ENCODE measurements around the gene HIC1.
"Not testable (repeated sequence)": the region's sequence is repeated elsewhere in the genome, so short reads cannot be mapped to it uniquely, and the experiment has no call there.

Gene HIC1

DNA sequence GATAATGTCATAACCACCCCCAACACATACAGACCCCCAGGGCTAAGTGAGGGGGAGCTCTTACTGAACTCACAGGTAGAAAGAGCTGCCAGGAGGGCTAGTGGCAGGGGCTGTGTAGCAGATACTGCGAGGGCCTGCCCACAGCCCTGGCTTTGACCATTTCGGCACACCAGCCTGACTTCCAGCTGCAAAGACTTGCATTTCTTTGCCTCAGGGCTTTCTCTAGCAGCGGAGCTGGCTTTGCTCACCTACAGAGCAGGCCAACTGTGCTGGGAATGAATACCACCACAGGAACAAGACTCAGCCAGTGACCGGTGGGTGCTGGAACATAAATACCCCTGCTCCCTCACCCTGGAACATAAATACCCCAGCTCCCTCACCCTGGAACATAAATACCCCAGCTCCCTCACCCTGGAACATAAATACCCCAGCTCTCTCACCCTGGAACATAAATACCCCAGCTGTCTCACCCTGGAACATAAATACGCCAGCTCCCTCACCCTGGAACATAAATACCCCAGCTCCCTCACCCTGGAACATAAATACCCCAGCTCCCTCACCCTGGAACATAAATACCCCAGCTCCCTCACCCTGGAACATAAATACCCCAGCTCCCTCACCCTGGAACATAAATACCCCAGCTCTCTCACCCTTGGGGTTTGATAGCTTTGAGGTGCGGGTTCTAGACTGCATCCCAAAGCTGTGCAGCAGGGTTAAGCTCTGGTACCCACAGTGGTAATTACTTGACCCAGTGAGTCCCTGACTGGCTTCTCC is 41.5 kb upstream of the HIC1 start:
- H3K27me3 ChIP-seq (ENCODE audit: insufficient read depth, low read length, poor library complexity); H3K23ac ChIP-seq (ENCODE audit: low read length); H4K8ac ChIP-seq (ENCODE audit: low read depth, low read length); H3K36me3 ChIP-seq (ENCODE audit: control insufficient read depth, insufficient read depth, low read length); H3K27ac ChIP-seq (ENCODE audit: low read depth, low read length); H3K56ac ChIP-seq (ENCODE audit: low read length); H2AK5ac ChIP-seq (ENCODE audit: low read length); H3K18ac ChIP-seq (ENCODE audit: low read length); H3K4ac ChIP-seq (ENCODE audit: low read depth, low read length); H3K9ac ChIP-seq (ENCODE audit: low read length); H2BK120ac ChIP-seq (ENCODE audit: low read depth, low read length); H3K4me3 ChIP-seq (ENCODE audit: low read length); H3K79me2 ChIP-seq (ENCODE audit: control insufficient read depth, insufficient read depth, low read length); H2BK15ac ChIP-seq (replicated peaks; ENCODE audit: low read depth); H3K4me2 ChIP-seq (ENCODE audit: low read length); H3K79me1 ChIP-seq (ENCODE audit: low read length); H2BK5ac ChIP-seq (ENCODE audit: low read length); H3K4me1 ChIP-seq (ENCODE audit: control insufficient read depth, low read depth, low read length); H4K5ac ChIP-seq (ENCODE audit: low read length): not testable (repeated sequence)
- DNase-seq: peak; percentile 39
- no CpG with 5 or more reads among the region's 6 CpGs for WGBS (ENCODE audit: extremely low coverage, insufficient coverage, low lambda C conversion rate)

DNA sequence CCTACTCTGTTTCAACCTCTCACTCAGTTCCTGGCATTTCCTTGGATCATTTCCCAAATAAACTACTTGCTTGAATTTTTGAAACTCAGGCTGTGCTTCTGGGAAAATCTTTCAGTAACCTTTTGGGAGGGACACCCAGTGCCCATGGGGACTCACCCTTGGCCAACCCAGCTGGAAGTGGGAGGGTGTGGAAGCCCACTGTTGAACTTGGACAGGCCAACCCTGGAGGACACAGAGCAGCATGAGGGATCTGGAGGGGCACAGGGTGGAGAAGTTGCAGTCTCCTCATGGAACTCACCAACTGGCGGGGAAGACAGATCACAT is 40.9 kb upstream of the HIC1 start:
- Histone ChIP-seq H3K27me3 (ENCODE audit: insufficient read depth, low read length, poor library complexity) (no peaks in the 10 kb centered on the region), H2BK15ac (replicated peaks; ENCODE audit: low read depth) (no peak overlapping the region), H3K36me3 (ENCODE audit: control insufficient read depth, insufficient read depth, low read length) (no peaks in the 10 kb centered on the region), H3K4me1 (ENCODE audit: control insufficient read depth, low read depth, low read length) (peaks cover 9% of the 10 kb centered on the region), H3K9ac (ENCODE audit: low read length) (no peak overlapping the region), H4K5ac (ENCODE audit: low read length) (no peak overlapping the region), H3K4me3 (ENCODE audit: low read length) (no peak overlapping the region), H4K8ac (ENCODE audit: low read depth, low read length) (no peak overlapping the region), H3K27ac (ENCODE audit: low read depth, low read length) (no peak overlapping the region), H2AK5ac (ENCODE audit: low read length) (no peak overlapping the region), H2BK120ac (ENCODE audit: low read depth, low read length) (no peak overlapping the region), H3K79me1 (ENCODE audit: low read length) (no peaks in the 10 kb centered on the region), H2BK5ac (ENCODE audit: low read length) (no peak overlapping the region), H3K23ac (ENCODE audit: low read length) (no peak overlapping the region), H3K18ac (ENCODE audit: low read length) (no peak overlapping the region), H3K79me2 (ENCODE audit: control insufficient read depth, insufficient read depth, low read length) (no peaks in the 10 kb centered on the region), H3K4ac (ENCODE audit: low read depth, low read length) (no peak overlapping the region), H3K56ac (ENCODE audit: low read length) (no peak overlapping the region), H3K4me2 (ENCODE audit: low read length) (no peak overlapping the region)
- WGBS (ENCODE audit: extremely low coverage, insufficient coverage, low lambda C conversion rate): no CpG with 5 or more reads among the region's 1 CpG
- DNase-seq: no peak

DNA sequence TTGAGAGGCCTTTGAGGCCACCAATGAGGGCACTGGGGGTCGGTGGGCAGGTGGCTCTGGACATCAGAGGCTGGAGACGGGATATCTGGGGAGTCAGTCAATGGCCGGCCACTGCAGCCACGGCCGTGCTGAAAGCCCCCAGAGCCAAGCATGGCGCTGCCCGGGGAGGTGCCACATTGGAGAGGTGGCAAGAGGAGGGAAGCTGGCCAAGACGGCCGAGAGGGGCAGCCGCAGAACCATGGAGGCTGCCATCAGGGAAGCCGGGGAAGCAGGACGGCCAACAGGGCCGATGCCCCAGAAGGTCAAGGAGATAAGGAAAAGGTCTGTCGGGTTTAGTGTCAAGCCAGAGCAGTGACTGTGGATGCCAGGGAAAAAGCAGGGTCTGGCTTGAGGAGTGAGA is 39.6 kb upstream of the HIC1 start:
- Histone ChIP-seq H3K23ac (ENCODE audit: low read length) (no peak overlapping the region), H3K4me2 (ENCODE audit: low read length) (no peak overlapping the region), H3K9ac (ENCODE audit: low read length) (no peak overlapping the region), H2BK5ac (ENCODE audit: low read length) (no peak overlapping the region), H3K4me1 (ENCODE audit: control insufficient read depth, low read depth, low read length) (peaks cover 9% of the 10 kb centered on the region), H2AK5ac (ENCODE audit: low read length) (no peak overlapping the region), H3K4me3 (ENCODE audit: low read length) (no peak overlapping the region), H3K36me3 (ENCODE audit: control insufficient read depth, insufficient read depth, low read length) (no peaks in the 10 kb centered on the region), H3K18ac (ENCODE audit: low read length) (no peak overlapping the region), H3K27ac (ENCODE audit: low read depth, low read length) (no peak overlapping the region), H3K79me2 (ENCODE audit: control insufficient read depth, insufficient read depth, low read length) (no peaks in the 10 kb centered on the region), H3K56ac (ENCODE audit: low read length) (no peak overlapping the region), H4K8ac (ENCODE audit: low read depth, low read length) (no peak overlapping the region), H3K27me3 (ENCODE audit: insufficient read depth, low read length, poor library complexity) (no peaks in the 10 kb centered on the region), H3K4ac (ENCODE audit: low read depth, low read length) (no peak overlapping the region), H2BK15ac (replicated peaks; ENCODE audit: low read depth) (no peak overlapping the region), H4K5ac (ENCODE audit: low read length) (no peak overlapping the region), H2BK120ac (ENCODE audit: low read depth, low read length) (no peak overlapping the region), H3K79me1 (ENCODE audit: low read length) (no peaks in the 10 kb centered on the region)
- no peak for DNase-seq
- no CpG with 5 or more reads among the region's 14 CpGs for WGBS (ENCODE audit: extremely low coverage, insufficient coverage, low lambda C conversion rate)

DNA sequence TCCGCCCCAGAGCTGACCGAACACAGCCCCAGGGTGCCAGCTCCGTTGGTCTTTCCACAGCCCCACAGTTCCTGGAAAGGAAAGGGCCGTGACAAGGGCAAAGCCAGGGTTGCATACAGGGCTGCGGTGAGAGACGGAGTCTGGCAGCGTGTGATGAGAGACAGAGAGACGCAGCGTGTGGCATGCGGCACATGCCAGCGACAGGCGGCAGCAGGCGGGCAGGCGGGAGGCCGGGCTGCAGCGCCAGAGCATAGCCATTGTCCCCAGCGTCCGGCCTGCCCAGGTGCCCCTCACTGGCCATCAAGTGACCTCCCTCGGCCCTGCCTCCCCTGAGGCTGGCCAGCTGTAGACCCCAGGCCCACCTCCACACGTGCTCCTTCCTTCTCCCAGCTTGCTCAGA is 38.4 kb upstream of the HIC1 start:
- no peak overlapping the region for H4K8ac ChIP-seq (ENCODE audit: low read depth, low read length)
- H3K23ac ChIP-seq (ENCODE audit: low read length): no peak overlapping the region
- H3K56ac ChIP-seq (ENCODE audit: low read length): no peak overlapping the region
- DNase-seq: no peak
- H3K4me2 ChIP-seq (ENCODE audit: low read length): no peak overlapping the region
- H3K27me3 ChIP-seq (ENCODE audit: insufficient read depth, low read length, poor library complexity): no peaks in the 10 kb centered on the region
- H2BK120ac ChIP-seq (ENCODE audit: low read depth, low read length): no peak overlapping the region
- H3K9ac ChIP-seq (ENCODE audit: low read length): no peak overlapping the region
- no peak overlapping the region for H4K5ac ChIP-seq (ENCODE audit: low read length)
- no peak overlapping the region for H3K4ac ChIP-seq (ENCODE audit: low read depth, low read length)
- no peak overlapping the region for H3K18ac ChIP-seq (ENCODE audit: low read length)
- H3K79me2 ChIP-seq (ENCODE audit: control insufficient read depth, insufficient read depth, low read length): no peaks in the 10 kb centered on the region
- no peak overlapping the region for H3K4me3 ChIP-seq (ENCODE audit: low read length)
- no peak overlapping the region for H2BK5ac ChIP-seq (ENCODE audit: low read length)
- no peaks in the 10 kb centered on the region for H3K79me1 ChIP-seq (ENCODE audit: low read length)
- no peak overlapping the region for H2BK15ac ChIP-seq (replicated peaks; ENCODE audit: low read depth)
- no peaks in the 10 kb centered on the region for H3K36me3 ChIP-seq (ENCODE audit: control insufficient read depth, insufficient read depth, low read length)
- no peak overlapping the region for H3K27ac ChIP-seq (ENCODE audit: low read depth, low read length)
- H3K4me1 ChIP-seq (ENCODE audit: control insufficient read depth, low read depth, low read length): peaks cover 5% of the 10 kb centered on the region
- no CpG with 5 or more reads among the region's 20 CpGs for WGBS (ENCODE audit: extremely low coverage, insufficient coverage, low lambda C conversion rate)
- no peak overlapping the region for H2AK5ac ChIP-seq (ENCODE audit: low read length)

DNA sequence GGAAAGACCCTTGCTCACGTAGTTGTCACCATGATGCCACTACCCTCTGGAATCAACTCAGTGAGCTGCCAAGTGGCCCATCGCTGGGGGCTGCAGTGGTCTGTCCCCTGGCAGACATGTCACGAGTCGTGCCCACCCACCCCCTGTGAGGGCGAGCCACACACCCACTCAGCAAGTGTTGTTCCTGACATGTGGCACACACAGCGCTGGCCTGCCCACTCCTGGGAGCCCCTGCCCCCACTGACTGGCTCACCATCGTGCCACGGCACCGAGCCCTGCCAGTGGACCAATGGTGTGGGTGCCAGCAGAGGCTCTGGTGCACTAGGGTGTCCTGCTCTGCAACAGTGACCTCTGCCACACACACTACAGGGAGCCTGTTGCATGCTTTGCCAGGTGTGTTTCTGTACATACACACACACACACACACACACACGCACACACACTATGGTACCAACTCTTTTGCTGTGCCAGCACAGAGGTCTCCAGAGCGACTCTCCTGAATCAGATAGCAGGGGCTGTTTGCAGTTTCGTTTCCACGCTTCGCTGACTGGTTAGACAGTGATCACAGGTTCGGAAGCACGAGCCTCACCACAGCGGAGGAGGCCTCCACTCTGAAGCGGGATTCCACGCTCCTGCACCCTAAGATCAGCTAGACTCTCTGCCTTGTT is 37.5 kb upstream of the HIC1 start:
- no peaks in the 10 kb centered on the region for H3K79me1 ChIP-seq (ENCODE audit: low read length)
- H3K4ac ChIP-seq (ENCODE audit: low read depth, low read length): no peak overlapping the region
- WGBS (ENCODE audit: extremely low coverage, insufficient coverage, low lambda C conversion rate): no CpG with 5 or more reads among the region's 19 CpGs
- no peak overlapping the region for H2BK15ac ChIP-seq (replicated peaks; ENCODE audit: low read depth)
- H3K56ac ChIP-seq (ENCODE audit: low read length): no peak overlapping the region
- no peak overlapping the region for H4K5ac ChIP-seq (ENCODE audit: low read length)
- H3K36me3 ChIP-seq (ENCODE audit: control insufficient read depth, insufficient read depth, low read length): no peaks in the 10 kb centered on the region
- H3K79me2 ChIP-seq (ENCODE audit: control insufficient read depth, insufficient read depth, low read length): no peaks in the 10 kb centered on the region
- no peak overlapping the region for H2BK120ac ChIP-seq (ENCODE audit: low read depth, low read length)
- no peak overlapping the region for H2AK5ac ChIP-seq (ENCODE audit: low read length)
- no peaks in the 10 kb centered on the region for H3K4me1 ChIP-seq (ENCODE audit: control insufficient read depth, low read depth, low read length)
- no peak overlapping the region for H4K8ac ChIP-seq (ENCODE audit: low read depth, low read length)
- H3K9ac ChIP-seq (ENCODE audit: low read length): no peak overlapping the region
- no peak overlapping the region for H3K27ac ChIP-seq (ENCODE audit: low read depth, low read length)
- H3K27me3 ChIP-seq (ENCODE audit: insufficient read depth, low read length, poor library complexity): no peaks in the 10 kb centered on the region
- no peak overlapping the region for H3K18ac ChIP-seq (ENCODE audit: low read length)
- DNase-seq: no peak
- H3K4me2 ChIP-seq (ENCODE audit: low read length): no peak overlapping the region
- H3K4me3 ChIP-seq (ENCODE audit: low read length): no peak overlapping the region
- H2BK5ac ChIP-seq (ENCODE audit: low read length): no peak overlapping the region
- H3K23ac ChIP-seq (ENCODE audit: low read length): no peak overlapping the region

Data from mesendoderm (in vitro differentiated cells).